Activated T-helper 1 cell treated with anti-CD3 and anti-CD28 coated beads, Interleukin-2, amount 50 U/mL, for 16 hours (primary cell): ENCODE results near the gene MIF.

Experiments used
- DNase-seq, 2 donors: peaks; one replicate each; pipeline ENCODE4 v3.0.0-alpha.2; 2020; ENCODE audit warnings: low read depth in 1 of 2, low spot score in 1 of 2

Gene MIF

DNA sequence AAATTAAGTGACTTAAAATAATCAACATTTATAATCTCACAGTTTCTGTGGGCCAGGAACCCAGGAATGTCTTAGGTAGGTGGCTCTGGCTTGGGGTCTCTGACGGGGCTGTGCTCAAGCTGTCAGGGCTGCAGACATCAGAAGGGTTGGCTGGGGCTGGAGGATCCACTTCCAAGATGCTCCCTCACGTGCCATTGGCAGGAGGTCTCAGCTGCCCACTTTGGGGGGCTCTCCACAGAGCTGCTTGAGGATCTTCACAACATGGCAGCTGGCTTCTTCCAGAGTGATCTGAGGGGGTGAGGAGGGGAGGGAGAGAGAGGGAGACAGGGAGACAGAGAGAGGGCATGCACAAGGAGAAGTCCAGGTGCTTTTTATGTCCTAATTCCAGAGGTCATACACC, 18.4 kb upstream of the MIF start:
- no peak for DNase-seq

DNA sequence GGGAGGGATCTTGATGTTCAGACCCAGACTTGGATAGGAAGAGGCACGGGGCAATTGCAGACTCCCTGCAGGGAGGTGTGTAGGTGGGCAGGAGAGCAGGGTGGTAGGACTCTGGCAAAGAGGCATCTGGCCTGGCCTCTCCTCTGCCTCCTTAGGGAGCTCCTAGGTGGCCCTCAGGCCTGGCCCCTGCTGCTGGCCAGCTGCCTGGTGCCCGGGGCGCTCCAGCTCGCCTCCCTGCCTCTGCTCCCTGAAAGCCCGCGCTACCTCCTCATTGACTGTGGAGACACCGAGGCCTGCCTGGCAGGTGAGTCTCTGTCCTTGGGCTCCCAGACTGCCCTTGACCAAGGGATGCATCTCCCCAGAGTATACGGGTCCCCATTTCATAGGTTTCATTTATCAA, 16.6 kb upstream of the MIF start:
- DNase-seq = no peak

- no peak for DNase-seq
Observed at GRCh38 chr22:23878219-23878618, 16.0 kb upstream of the MIF start.

- DNase-seq = no peak
Observed at GRCh38 chr22:23882370-23882769, 11.8 kb upstream of the MIF start.

DNA sequence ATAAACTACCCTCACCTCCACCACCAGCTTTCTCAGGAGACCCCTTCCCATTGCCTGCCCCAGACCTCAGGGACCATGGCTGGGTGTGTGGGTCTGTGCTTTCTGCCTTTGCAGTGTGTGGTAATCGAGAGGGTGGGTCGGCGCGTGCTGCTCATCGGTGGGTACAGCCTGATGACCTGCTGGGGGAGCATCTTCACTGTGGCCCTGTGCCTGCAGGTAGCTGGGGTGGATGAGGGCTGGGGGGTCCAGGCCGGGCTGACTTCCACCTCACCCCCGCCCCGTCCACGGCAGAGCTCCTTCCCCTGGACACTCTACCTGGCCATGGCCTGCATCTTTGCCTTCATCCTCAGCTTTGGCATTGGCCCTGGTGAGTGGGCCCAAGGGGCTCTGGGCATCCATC, 10.5 kb upstream of the MIF start:
- no peak for DNase-seq

GRCh38 chr22:23884140-23884539, 10.0 kb upstream of the MIF start:
- no peak for DNase-seq

GRCh38 chr22:23888615-23889401, 5.4 kb upstream of the MIF start:
- no peak for DNase-seq

GRCh38 chr22:23889620-23890019, 4.6 kb upstream of the MIF start:
- no peak for DNase-seq

GRCh38 chr22:23891726-23892125, 2.5 kb upstream of the MIF start:
- no peak for DNase-seq

DNA sequence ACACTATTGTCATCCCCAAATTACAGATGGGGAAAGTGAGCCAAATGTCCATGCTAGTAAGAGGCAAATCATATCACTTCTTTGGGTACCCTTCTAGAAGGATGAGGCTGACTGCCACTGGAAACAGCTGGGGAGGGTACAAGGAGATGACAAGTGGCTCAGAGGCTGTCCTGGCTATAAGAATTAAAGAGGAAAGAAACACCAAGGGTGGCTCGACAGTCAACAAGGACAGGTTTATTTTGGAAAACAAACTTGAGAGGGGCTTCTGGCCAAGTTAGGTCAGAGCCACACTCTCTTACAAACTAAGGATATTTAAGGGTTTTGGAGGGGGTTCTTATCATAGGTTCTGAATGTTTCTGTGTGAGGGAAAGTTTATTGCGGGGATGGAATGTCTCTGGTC, 2.1 kb upstream of the MIF start:
- DNase-seq = no peak

- DNase-seq = no peak
Observed at GRCh38 chr22:23892706-23893105, 1.5 kb upstream of the MIF start.

DNA sequence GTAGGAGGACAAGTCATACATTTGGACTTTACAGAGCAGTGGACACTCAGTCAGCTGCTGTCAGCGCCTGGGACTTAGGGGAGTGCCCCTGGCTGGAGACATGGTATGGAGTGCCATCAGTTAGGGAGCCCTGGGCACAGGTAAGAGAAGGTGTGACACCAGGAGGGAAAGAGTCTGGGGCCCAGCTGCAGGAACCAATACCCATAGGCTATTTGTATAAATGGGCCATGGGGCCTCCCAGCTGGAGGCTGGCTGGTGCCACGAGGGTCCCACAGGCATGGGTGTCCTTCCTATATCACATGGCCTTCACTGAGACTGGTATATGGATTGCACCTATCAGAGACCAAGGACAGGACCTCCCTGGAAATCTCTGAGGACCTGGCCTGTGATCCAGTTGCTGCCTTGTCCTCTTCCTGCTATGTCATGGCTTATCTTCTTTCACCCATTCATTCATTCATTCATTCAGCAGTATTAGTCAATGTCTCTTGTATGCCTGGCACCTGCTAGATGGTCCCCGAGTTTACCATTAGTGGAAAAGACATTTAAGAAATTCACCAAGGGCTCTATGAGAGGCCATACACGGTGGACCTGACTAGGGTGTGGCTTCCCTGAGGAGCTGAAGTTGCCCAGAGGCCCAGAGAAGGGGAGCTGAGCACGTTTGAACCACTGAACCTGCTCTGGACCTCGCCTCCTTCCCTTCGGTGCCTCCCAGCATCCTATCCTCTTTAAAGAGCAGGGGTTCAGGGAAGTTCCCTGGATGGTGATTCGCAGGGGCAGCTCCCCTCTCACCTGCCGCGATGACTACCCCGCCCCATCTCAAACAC, 850 bp upstream of the MIF start:
- DNase-seq = no peak

- DNase-seq = peak; percentile 30 to 56
Observed at GRCh38 chr22:23894710-23895598, 771 bp downstream of the MIF start.

- no peak for DNase-seq
Observed at GRCh38 chr22:23895599-23896144, 1.5 kb downstream of the MIF start.

GRCh38 chr22:23896166-23896522, 2.0 kb downstream of the MIF start:
- DNase-seq = no peak

GRCh38 chr22:23896523-23897186, 2.5 kb downstream of the MIF start:
- DNase-seq = no peak

DNA sequence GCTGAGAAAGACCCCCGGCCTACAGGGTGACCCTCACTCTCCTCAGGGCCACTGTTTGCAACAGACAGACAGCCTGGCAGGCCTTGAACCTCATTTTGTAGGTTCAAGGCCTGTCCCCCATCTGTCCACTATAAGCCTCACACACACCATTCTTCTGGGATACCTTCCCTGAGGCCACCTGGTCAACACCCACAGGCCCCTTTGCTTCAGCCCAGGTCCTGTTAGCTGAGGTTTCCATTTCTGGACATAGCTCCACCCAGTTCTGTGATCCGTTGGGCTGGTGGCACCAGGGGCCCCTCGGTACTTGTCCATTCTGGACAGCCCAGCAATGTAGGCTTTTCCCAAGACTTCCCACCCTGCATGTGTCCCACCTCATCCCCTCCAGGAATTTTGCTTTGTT, 3.1 kb downstream of the MIF start:
- DNase-seq = no peak

- DNase-seq = no peak
Observed at GRCh38 chr22:23898006-23898974, 4.1 kb downstream of the MIF start.

DNA sequence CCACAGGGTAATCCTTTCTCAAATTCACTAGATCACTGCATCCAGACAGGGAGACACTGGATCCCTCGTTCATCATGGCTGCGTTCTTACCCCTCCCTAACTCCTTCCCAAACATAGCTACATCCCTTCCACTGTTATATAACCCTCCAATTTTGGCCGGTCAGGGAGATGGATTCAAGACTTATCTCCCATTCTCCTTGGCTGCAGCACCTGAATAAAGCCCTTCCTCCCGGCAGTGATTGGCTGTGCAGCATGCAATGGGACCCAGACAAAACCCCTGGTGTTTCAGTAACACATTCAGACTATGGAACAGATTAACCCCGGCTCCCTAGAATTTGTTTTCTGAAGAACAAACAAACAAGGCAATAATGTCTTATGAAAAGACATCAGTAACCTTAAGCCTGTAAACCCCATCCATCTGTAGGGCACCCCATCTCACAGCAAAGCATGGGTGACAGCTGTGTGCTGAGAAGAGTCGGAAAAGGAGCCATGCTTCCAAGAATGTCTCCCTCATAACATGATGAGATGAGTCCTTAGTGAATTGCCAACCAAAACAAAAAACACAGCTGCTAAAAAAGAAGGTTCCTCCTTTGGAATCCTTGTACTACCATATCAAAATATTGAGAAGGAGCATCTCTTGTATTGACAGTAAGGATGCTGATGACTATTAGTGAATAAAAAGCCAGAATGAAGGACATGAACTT, 5.0 kb downstream of the MIF start:
- no peak for DNase-seq
